ENCODE measurements around the gene PON2. TPM values are rescaled to one million over a fixed set of nuclear protein-coding genes. Genes with fewer than 3 reads are reported as not detected.

Gene PON2
- total RNA-seq (2016; rRNA removed; fragmentation: Illumina TruSeq; extraction: Trizol) (110 and 202 TPM in 2 replicates), polyA plus RNA-seq (2011; rRNA removed) (159 and 217 TPM in 2 replicates), polyA minus RNA-seq (2011; rRNA and poly(A)+ RNA removed; ENCODE audit: low replicate concordance) (48.7 and 53.2 TPM in 2 replicates), Bru-seq, nascent RNA (percentile 95 among the genes with signal in this experiment), BruChase-seq, experiment 1, labeled RNA remaining after a 6-hour chase (percentile 94 among the genes with signal in this experiment), BruChase-seq, experiment 2, labeled RNA remaining after a 2-hour chase (percentile 96 among the genes with signal in this experiment)
- total RNA-seq (2016; cell fraction: cytosol; rRNA removed; fragmentation: Illumina TruSeq; extraction: Trizol; ENCODE audit: low read depth) = 52.8 and 60.2 TPM in 2 replicates
- 109 and 195 TPM in 2 replicates for total RNA-seq (2016; cell fraction: insoluble cytoplasmic fraction; rRNA removed; fragmentation: Illumina TruSeq; extraction: Trizol)
- 97.0 and 101 TPM in 2 replicates for total RNA-seq (2016; cell fraction: membrane; rRNA removed; fragmentation: Illumina TruSeq; extraction: Trizol)
- 222 and 258 TPM in 2 replicates for total RNA-seq (2016; cell fraction: nucleus; rRNA removed; fragmentation: Illumina TruSeq; extraction: Trizol)
- 99.2 and 139 TPM in 2 replicates for polyA plus RNA-seq (2011; cell fraction: cytosol; rRNA removed)
- polyA plus RNA-seq (2011; cell fraction: nucleus; rRNA removed) = 142 and 167 TPM in 2 replicates
- polyA plus RNA-seq (2012) = 102 and 115 TPM in 2 replicates
- polyA plus RNA-seq (2016; cell fraction: cytosol; fragmentation: Illumina TruSeq; extraction: Trizol; ENCODE audit: low read depth) = 57.5 and 75.0 TPM in 2 replicates
- 108 and 112 TPM in 2 replicates for polyA plus RNA-seq (2016; cell fraction: insoluble cytoplasmic fraction; fragmentation: Illumina TruSeq; extraction: Trizol; ENCODE audit: low read depth)
- 74.8 and 84.0 TPM in 2 replicates for polyA plus RNA-seq (2016; cell fraction: membrane; fragmentation: Illumina TruSeq; extraction: Trizol; ENCODE audit: low read depth)
- 386 and 414 TPM in 2 replicates for polyA plus RNA-seq (2016; cell fraction: nucleus; fragmentation: Illumina TruSeq; extraction: Trizol; ENCODE audit: insufficient read depth, low read depth)
- polyA minus RNA-seq (2011; cell fraction: cytosol; rRNA and poly(A)+ RNA removed) = 58.1 and 61.9 TPM in 2 replicates
- 145 and 155 TPM in 2 replicates for polyA minus RNA-seq (2011; cell fraction: nucleus; rRNA and poly(A)+ RNA removed)
- long read RNA-seq, experiment 1, transcript PON2-202 (9 exons, 1,726 nt) = minor isoform, 20 of 261 reads
- long read RNA-seq, experiment 1, transcript PON2-218 (9 exons, 1,653 nt) = major isoform, 194 of 261 reads
- long read RNA-seq, experiment 1, partial matches to known transcripts = 24 of 261 reads
- long read RNA-seq, experiment 1, other reads (novel, unspliced or antisense) = 22 of 261 reads
- long read RNA-seq, experiment 2, transcript PON2-202 (9 exons, 1,726 nt) = minor isoform, 20 of 248 reads
- long read RNA-seq, experiment 2, transcript PON2-218 (9 exons, 1,653 nt) = major isoform, 123 of 248 reads
- long read RNA-seq, experiment 2, partial matches to known transcripts = 46 of 248 reads
- long read RNA-seq, experiment 2, other reads (novel, unspliced or antisense) = 58 of 248 reads

DNA sequence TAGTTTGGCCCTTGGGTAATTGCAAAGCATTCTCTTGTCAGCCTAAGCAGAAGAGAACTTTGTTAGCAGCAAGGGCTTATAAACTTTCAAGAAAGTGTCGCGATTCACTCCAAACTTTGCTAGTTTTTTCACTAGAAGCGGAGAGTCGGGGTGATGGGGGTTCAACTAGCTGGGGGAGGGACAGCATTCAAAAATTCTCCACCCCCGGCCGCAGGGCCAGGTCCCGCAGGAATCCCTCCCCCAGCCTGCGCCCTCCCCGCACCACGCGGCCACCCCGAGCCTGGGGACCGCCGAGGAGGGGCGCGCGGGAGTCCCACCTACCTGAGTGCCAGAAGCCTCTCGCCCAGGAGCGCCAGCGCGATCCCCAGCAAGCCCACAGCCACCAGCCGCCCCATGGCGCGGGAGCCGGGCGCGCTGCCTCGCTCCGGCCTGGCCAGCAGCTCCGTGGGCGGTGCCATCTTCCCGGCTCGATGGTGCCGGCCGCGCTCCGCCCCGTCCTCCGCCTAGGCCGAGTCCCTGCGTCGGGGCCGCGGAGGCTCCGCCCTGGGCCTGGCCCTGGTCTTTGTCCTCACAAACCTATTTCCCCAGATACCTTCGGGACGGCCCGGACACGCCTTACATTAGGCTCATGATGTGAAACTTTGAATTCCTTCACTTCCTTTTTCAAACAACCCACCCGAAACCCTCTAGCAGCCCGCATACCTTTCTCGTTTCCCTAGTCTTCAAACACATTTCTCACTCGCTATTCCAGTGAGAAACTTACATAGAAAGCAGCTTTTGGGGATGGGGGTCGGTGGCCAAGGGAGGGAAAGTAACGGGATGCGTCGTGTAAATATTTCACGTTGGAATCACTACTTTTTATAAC lies at the start of gene PON2:
Gene PON2 (minus strand): TSS at position 472 of the 865 bp plus-strand sequence. CDS start 77 bp downstream, at position 395.
- ATAC-seq (peak; percentile 98), DNase-seq (ENCODE audit: low spot score) (peak; percentile 90), FAIRE-seq (peak; percentile 36)
- peak within 1 kb of the TSS; percentile 90 for H3K9ac ChIP-seq (ENCODE audit: insufficient read depth, low read depth, low read length)
- under 1% methylated on average over 35 of the region's 58 CpGs for WGBS (ENCODE audit: low lambda C conversion rate)
- peak within 1 kb of the TSS; percentile 55 for H2AFZ ChIP-seq (ENCODE audit: low read length)
- H3K79me2 ChIP-seq (ENCODE audit: insufficient read depth, low read length) = peaks cover 40% of the 10 kb centered on the region
- H3K36me3 ChIP-seq (replicated peaks in 1 of 2; ENCODE audit: control insufficient read depth in 1 of 2, insufficient read depth in 2 of 2, low read length in 2 of 2) = no peaks in the 10 kb centered on the region
- ChIA-PET POLR2A (interaction anchor here (0.6 to 3.4 kb wide), 12 partner anchors 9 to 778 kb away, joined by 3 to 39 read pairs (median 4); partner anchors contain the start of gene PON3), CTCF (ENCODE audit: low intra/inter-chr PET ratio, low total read pairs) (interaction anchor here (0.6 kb wide), 1 partner anchor 42 kb away, joined by 3 read pairs; no protein-coding TSS in a partner anchor)
- peak within 1 kb of the TSS; percentile 82 for H3K4me2 ChIP-seq (ENCODE audit: low read depth, low read length)
- intact Hi-C loops (cut with micrococcal nuclease; ENCODE audit: unreplicated experiment) (loop anchor here (1.0 kb wide), 1 partner anchor 44 kb away; no protein-coding TSS in a partner anchor), in situ Hi-C loops (cut with HindIII; ENCODE audit: extremely low pct_ligation_motif_present, low pct_unique_long_range_greater_than_20kb) (no loop called here)
- BruUV-seq (replicated peaks) = no TSS peak
- H3K4me3 ChIP-seq (replicated peaks in 1 of 3; ENCODE audit: insufficient read depth in 1 of 3, low read depth in 2 of 3, low read length in 3 of 3) = peak within 1 kb of the TSS; percentile 61 to 91 (median 83)
- peak within 1 kb of the TSS; percentile 91 for H3K27ac ChIP-seq (ENCODE audit: extremely low read length, insufficient read depth, low read length)
- no peaks in the 10 kb centered on the region for H4K20me1 ChIP-seq (ENCODE audit: insufficient read depth, low read length)
- no peaks in the 10 kb centered on the region for H3K9me3 ChIP-seq (ENCODE audit: low read length)
- no peaks in the 10 kb centered on the region for H3K27me3 ChIP-seq (ENCODE audit: control insufficient read depth in 1 of 2, insufficient read depth in 2 of 2, low read length in 2 of 2)
- H3K4me1 ChIP-seq (ENCODE audit: insufficient read depth, low read length) = peaks cover 88% of the 10 kb centered on the region
- TF ChIP-seq ZNF660 (CRISPR knock-in tag; IDR thresholded peaks at IDR 0.05; ENCODE audit: borderline replicate concordance, low read depth) (no peak), ZNF253 (CRISPR knock-in tag; IDR thresholded peaks at IDR 0.05; ENCODE audit: borderline replicate concordance) (peak; percentile 29; the same call in 1 of the 2 replicates), HNRNPLL (IDR thresholded peaks at IDR 0.05; ENCODE audit: low read depth, low read length, poor library complexity, severe bottlenecking) (peak; percentile 80), SMARCC2 (IDR thresholded peaks at IDR 0.05) (no peak), NFIC (IDR thresholded peaks at IDR 0.05; ENCODE audit: low read length) (no peak), THAP11 (CRISPR knock-in tag; IDR thresholded peaks at IDR 0.05) (peak; percentile 74), ZNF547 (CRISPR knock-in tag; IDR thresholded peaks at IDR 0.05) (peak; percentile 56; the same call in 1 of the 2 replicates), HNRNPUL1 (IDR thresholded peaks at IDR 0.05; ENCODE audit: low read depth, low read length) (no peak), KAT8 (CRISPR knock-in tag; IDR thresholded peaks at IDR 0.05) (peak; percentile 68; the same call in 1 of the 2 replicates)
- TF ChIP-seq, protein P1, sequence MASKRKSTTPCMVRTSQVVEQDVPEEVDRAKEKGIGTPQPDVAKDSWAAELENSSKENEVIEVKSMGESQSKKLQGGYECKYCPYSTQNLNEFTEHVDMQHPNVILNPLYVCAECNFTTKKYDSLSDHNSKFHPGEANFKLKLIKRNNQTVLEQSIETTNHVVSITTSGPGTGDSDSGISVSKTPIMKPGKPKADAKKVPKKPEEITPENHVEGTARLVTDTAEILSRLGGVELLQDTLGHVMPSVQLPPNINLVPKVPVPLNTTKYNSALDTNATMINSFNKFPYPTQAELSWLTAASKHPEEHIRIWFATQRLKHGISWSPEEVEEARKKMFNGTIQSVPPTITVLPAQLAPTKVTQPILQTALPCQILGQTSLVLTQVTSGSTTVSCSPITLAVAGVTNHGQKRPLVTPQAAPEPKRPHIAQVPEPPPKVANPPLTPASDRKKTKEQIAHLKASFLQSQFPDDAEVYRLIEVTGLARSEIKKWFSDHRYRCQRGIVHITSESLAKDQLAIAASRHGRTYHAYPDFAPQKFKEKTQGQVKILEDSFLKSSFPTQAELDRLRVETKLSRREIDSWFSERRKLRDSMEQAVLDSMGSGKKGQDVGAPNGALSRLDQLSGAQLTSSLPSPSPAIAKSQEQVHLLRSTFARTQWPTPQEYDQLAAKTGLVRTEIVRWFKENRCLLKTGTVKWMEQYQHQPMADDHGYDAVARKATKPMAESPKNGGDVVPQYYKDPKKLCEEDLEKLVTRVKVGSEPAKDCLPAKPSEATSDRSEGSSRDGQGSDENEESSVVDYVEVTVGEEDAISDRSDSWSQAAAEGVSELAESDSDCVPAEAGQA (IDR thresholded peaks at IDR 0.05; ENCODE audit: low read depth) = no peak
- TF ChIP-seq, protein P1 (CRISPR knock-in tag; IDR thresholded peaks at IDR 0.05; ENCODE audit: borderline replicate concordance) = peak; percentile 92

Measured in HepG2 (cell line).